HEK293 (cell line): ENCODE data around the gene DNASE1L3.

Experiments used
- CTCF ChIP-seq: fragments of 450-650 bp; formaldehyde crosslinking; IDR thresholded peaks from 2 replicates; pipeline ENCODE4 v1.5.1; 2016; ENCODE audit warnings: missing biosample characterization, missing genetic modification characterization
- HOXC10 ChIP-seq: sonication (generic); formaldehyde crosslinking; IDR thresholded peaks from 2 replicates; pipeline ENCODE4 v1.8.1; 2023; ENCODE audit warnings: mild to moderate bottlenecking, missing genetic modification reagents
- PRDM1 ChIP-seq: fragments of 450-650 bp; formaldehyde crosslinking; IDR thresholded peaks from 2 replicates; pipeline ENCODE4; 2016; ENCODE audit warnings: missing biosample characterization, missing genetic modification characterization
- SP2 ChIP-seq: fragments of 450-650 bp; formaldehyde crosslinking; IDR thresholded peaks from 2 replicates; pipeline ENCODE4 v1.5.1; 2016; ENCODE audit warnings: missing biosample characterization, missing genetic modification characterization
- YY1 ChIP-seq: fragments of 450-650 bp; formaldehyde crosslinking; IDR thresholded peaks from 2 replicates; pipeline ENCODE4 v1.5.1; 2018; ENCODE audit warnings: missing biosample characterization, missing genetic modification characterization
- ZBTB11 ChIP-seq: fragments of 450-650 bp; formaldehyde crosslinking; conservative IDR thresholded peaks from 2 replicates; pipeline ENCODE4 v1.5.1; 2016; ENCODE audit warnings: low read depth, missing biosample characterization, missing genetic modification characterization
- ZFP3 ChIP-seq: fragments of 450-650 bp; formaldehyde crosslinking; IDR thresholded peaks from 2 replicates; pipeline ENCODE4 v1.5.1; 2016; ENCODE audit warnings: low read depth, missing biosample characterization, missing genetic modification characterization
- ZNF121 ChIP-seq: fragments of 450-650 bp; formaldehyde crosslinking; IDR thresholded peaks from 2 replicates; pipeline ENCODE4 v1.5.1; 2016; ENCODE audit warnings: missing biosample characterization, missing genetic modification characterization
- ZNF138 ChIP-seq: fragments of 450-650 bp; formaldehyde crosslinking; IDR thresholded peaks from 2 replicates; pipeline ENCODE4 v1.5.1; 2016; ENCODE audit warnings: missing biosample characterization, missing genetic modification characterization, borderline replicate concordance
- ZNF175 ChIP-seq: fragments of 450-650 bp; formaldehyde crosslinking; IDR thresholded peaks from 2 replicates; pipeline ENCODE4 v1.5.1; 2016; ENCODE audit warnings: missing biosample characterization, missing genetic modification characterization
- ZNF19 ChIP-seq: fragments of 450-650 bp; formaldehyde crosslinking; IDR thresholded peaks from 2 replicates; pipeline ENCODE4; 2016; ENCODE audit warnings: missing biosample characterization, missing genetic modification characterization, low read depth
- ZNF2 ChIP-seq: fragments of 450-650 bp; formaldehyde crosslinking; IDR thresholded peaks from 2 replicates; pipeline ENCODE4 v1.5.1; 2016; ENCODE audit warnings: missing biosample characterization, missing genetic modification characterization
- ZNF211 ChIP-seq: fragments of 450-650 bp; formaldehyde crosslinking; IDR thresholded peaks from 2 replicates; pipeline ENCODE4 v1.5.1; 2016; ENCODE audit warnings: low read depth, missing biosample characterization, missing genetic modification characterization
- ZNF785 ChIP-seq: fragments of 450-650 bp; formaldehyde crosslinking; IDR thresholded peaks from 2 replicates; pipeline ENCODE4 v1.5.1; 2016; ENCODE audit warnings: missing biosample characterization, missing genetic modification characterization

- TF ChIP-seq CTCF (tag by site-specific recombination) (no peak), ZBTB11 (tag by site-specific recombination) (no peak), YY1 (tag by site-specific recombination) (no peak), SP2 (tag by site-specific recombination) (no peak), ZNF211 (tag by site-specific recombination) (no peak), HOXC10 (CRISPR knock-in tag) (no peak), ZFP3 (no peak), ZNF2 (tag by site-specific recombination) (no peak), ZNF121 (tag by site-specific recombination) (no peak), ZNF19 (no peak), ZNF175 (tag by site-specific recombination) (no peak), ZNF785 (tag by site-specific recombination) (no peak), ZNF138 (tag by site-specific recombination) (no peak), PRDM1 (tag by site-specific recombination) (no peak)
Measured at GRCh38 chr3:58180940-58181587, 29.7 kb downstream of the DNASE1L3 start.
